ENCODE measurements around the gene MPRIP.

DNA sequence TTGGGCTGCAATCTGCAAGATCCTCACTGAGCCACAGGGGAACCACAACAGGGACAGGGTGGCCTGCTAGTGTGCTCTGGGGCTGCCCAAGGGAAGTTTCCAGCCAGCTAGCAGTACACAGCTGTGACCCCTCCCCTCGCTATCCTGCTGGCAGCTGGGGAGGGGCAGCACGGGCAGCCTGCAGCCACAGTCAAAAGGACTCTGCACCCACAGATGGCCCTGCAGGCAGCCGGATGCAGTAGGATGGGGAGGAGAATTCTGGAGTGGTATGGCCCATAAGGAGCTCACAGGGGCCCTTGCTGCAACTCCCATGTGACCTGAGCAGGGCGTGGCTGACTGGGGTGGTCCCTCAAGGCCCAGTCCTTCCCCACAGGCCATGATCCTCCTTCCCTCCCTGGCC lies 89.6 kb downstream of the MPRIP start:
- TF ChIP-seq, protein P1, sequence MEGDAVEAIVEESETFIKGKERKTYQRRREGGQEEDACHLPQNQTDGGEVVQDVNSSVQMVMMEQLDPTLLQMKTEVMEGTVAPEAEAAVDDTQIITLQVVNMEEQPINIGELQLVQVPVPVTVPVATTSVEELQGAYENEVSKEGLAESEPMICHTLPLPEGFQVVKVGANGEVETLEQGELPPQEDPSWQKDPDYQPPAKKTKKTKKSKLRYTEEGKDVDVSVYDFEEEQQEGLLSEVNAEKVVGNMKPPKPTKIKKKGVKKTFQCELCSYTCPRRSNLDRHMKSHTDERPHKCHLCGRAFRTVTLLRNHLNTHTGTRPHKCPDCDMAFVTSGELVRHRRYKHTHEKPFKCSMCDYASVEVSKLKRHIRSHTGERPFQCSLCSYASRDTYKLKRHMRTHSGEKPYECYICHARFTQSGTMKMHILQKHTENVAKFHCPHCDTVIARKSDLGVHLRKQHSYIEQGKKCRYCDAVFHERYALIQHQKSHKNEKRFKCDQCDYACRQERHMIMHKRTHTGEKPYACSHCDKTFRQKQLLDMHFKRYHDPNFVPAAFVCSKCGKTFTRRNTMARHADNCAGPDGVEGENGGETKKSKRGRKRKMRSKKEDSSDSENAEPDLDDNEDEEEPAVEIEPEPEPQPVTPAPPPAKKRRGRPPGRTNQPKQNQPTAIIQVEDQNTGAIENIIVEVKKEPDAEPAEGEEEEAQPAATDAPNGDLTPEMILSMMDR (IDR thresholded peaks at IDR 0.05) = no peak
- TF ChIP-seq POLR2A (IDR thresholded peaks at IDR 0.05) = no peak

Data from Peyer's patch (tissue), 4 donors.